GM12878 (cell line): Measurements from ENCODE around the gene FAR2. TPM values are rescaled to one million over a fixed set of nuclear protein-coding genes. Genes with fewer than 3 reads are reported as not detected.

Experiments used
- ATAC-seq: fragments of 200-7000 bp; cut with Tn5 transposase; 3 replicates; pipeline ENCODE4 v1.9.1; 2020; ENCODE audit warnings: mild to moderate bottlenecking, moderate library complexity
- BruUV-seq: library from RNA; stranded (reverse); fragments of 400-500 nt; replicated peaks from 2 replicates; lab custom pipeline; 2021; lab: Mats Ljungman, UMichigan
- CTCF ChIA-PET: fragments of 300-600 bp; sonication (Branson Sonifier 250); formaldehyde crosslinking; extraction: SDS; loops from one replicate; lab custom pipeline; 2021; ENCODE audit warnings: inconsistent platforms; lab: Yijun Ruan, JAX
- POLR2A ChIA-PET: fragments of 350-600 bp; formaldehyde crosslinking; extraction: SDS; loops from one replicate; lab custom pipeline; 2021; ENCODE audit warnings: inconsistent platforms; lab: Charles Lee
- RAD21 ChIA-PET: fragments of 300-600 bp; sonication (Branson Sonifier 250); formaldehyde crosslinking; loops from one replicate; lab custom pipeline; 2023; ENCODE audit warnings: antibody characterized with exemption; ENCODE audit not compliant: unreplicated experiment; lab: Charles Lee
- SMC1A ChIA-PET: fragments of 300-600 bp; sonication (Branson Sonifier 250); formaldehyde crosslinking; loops from one replicate; lab custom pipeline; 2023; ENCODE audit not compliant: unreplicated experiment, uncharacterized antibody; lab: Charles Lee
- DNase-seq: peaks from one replicate; pipeline ENCODE4 v3.0.0-alpha.2; 2011; ENCODE audit warnings: low read depth, low spot score
- FAIRE-seq: peaks from 3 replicates; lab custom pipeline; 2011; peaks lifted over from hg19 to GRCh38; lab: Jason Lieb, UNC
- H2AFZ ChIP-seq: 2 replicates; pipeline ENCODE4 v1.6.0; 2011; ENCODE audit warnings: low read depth, low read length, control low read depth; ENCODE audit not compliant: control insufficient read depth
- H3K27ac ChIP-seq: 2 replicates; pipeline ENCODE4 v1.5.1; 2011; ENCODE audit warnings: control low read depth; ENCODE audit not compliant: control insufficient read depth, insufficient read depth
- H3K27me3 ChIP-seq, 2 experiments: replicated peaks in 1 of 2; 2 replicates each; pipeline versions ENCODE4 v1.6.0 to v1.6.1; 2011; ENCODE audit warnings: low read length in 1 of 2; ENCODE audit not compliant: control insufficient read depth in 2 of 2, insufficient read depth in 2 of 2
- H3K36me3 ChIP-seq, 2 experiments: 2 replicates each; pipeline ENCODE4 v1.5.1; 2011; ENCODE audit warnings: low read length in 1 of 2; ENCODE audit not compliant: control insufficient read depth in 2 of 2, insufficient read depth in 2 of 2
- H3K4me1 ChIP-seq: 2 replicates; pipeline ENCODE4 v1.6.1; 2011; ENCODE audit warnings: mild to moderate bottlenecking, low read length, moderate library complexity, mixed read lengths; ENCODE audit not compliant: control insufficient read depth, insufficient read depth
- H3K4me2 ChIP-seq: 2 replicates; pipeline ENCODE4 v1.6.0; 2011; ENCODE audit warnings: control low read depth; ENCODE audit not compliant: control insufficient read depth, insufficient read depth
- H3K4me3 ChIP-seq: fragments of 200-600 bp; sonication (generic); 2 replicates; pipeline ENCODE4 v1.5.1; 2016
- H3K79me2 ChIP-seq: 2 replicates; pipeline ENCODE4 v1.6.0; 2011; ENCODE audit warnings: low read length; ENCODE audit not compliant: control insufficient read depth, insufficient read depth
- H3K9ac ChIP-seq: 2 replicates; pipeline ENCODE4 v1.8.0; 2011; ENCODE audit warnings: low read length, control low read depth, mixed read lengths; ENCODE audit not compliant: control insufficient read depth, insufficient read depth
- H3K9me3 ChIP-seq: replicated peaks from 3 replicates; pipeline ENCODE4 v1.5.1; 2011; ENCODE audit warnings: mild to moderate bottlenecking, low read length; ENCODE audit not compliant: control insufficient read depth, insufficient read depth
- H4K20me1 ChIP-seq: 2 replicates; pipeline ENCODE4 v1.6.0; 2011; ENCODE audit not compliant: control insufficient read depth, insufficient read depth
- BCL11A ChIP-seq: IDR thresholded peaks from 2 replicates; pipeline ENCODE4 v1.6.1; 2011; ENCODE audit warnings: low read depth, low read length
- BMI1 ChIP-seq: fragments of 450-650 bp; IDR thresholded peaks from 2 replicates; pipeline ENCODE4 v1.6.1; 2016; ENCODE audit warnings: mild to moderate bottlenecking, moderate library complexity, borderline replicate concordance
- FOXK2 ChIP-seq: fragments of 450-650 bp; IDR thresholded peaks from 2 replicates; pipeline ENCODE4 v1.6.1; 2017; ENCODE audit warnings: mild to moderate bottlenecking, moderate library complexity
- KLF5 ChIP-seq: fragments of 450-650 bp; IDR thresholded peaks from 2 replicates; pipeline ENCODE4 v1.6.1; 2014; ENCODE audit warnings: mild to moderate bottlenecking; ENCODE audit not compliant: partially characterized antibody
- NBN ChIP-seq: fragments of 450-650 bp; IDR thresholded peaks from 2 replicates; pipeline ENCODE4 v1.6.1; 2016
- RELB ChIP-seq: fragments of 450-650 bp; IDR thresholded peaks from 2 replicates; pipeline ENCODE4 v1.6.1; 2017; ENCODE audit warnings: low read depth, mild to moderate bottlenecking, moderate library complexity
- RFX5 ChIP-seq: IDR thresholded peaks from 2 replicates; pipeline ENCODE4 v1.6.1; 2011; ENCODE audit warnings: low read depth, low read length, improper control_type of control experiment
- SMAD1 ChIP-seq: fragments of 450-650 bp; IDR thresholded peaks from 2 replicates; pipeline ENCODE4 v1.6.1; 2018; ENCODE audit warnings: mild to moderate bottlenecking, low read depth; ENCODE audit not compliant: partially characterized antibody
- SPI1 ChIP-seq: IDR thresholded peaks from 2 replicates; pipeline ENCODE4 v1.6.1; 2011; ENCODE audit warnings: low read depth, mild to moderate bottlenecking, low read length, moderate library complexity, borderline replicate concordance; ENCODE audit not compliant: insufficient read depth
- USF1 ChIP-seq: IDR thresholded peaks from 2 replicates; pipeline ENCODE4 v1.6.1; 2011; ENCODE audit warnings: borderline replicate concordance, low read depth, mild to moderate bottlenecking, moderate library complexity, mixed read lengths, low read length; ENCODE audit not compliant: insufficient read depth; ENCODE audit errors: extremely low read length
- ZNF217 ChIP-seq: fragments of 450-650 bp; IDR thresholded peaks from 2 replicates; pipeline ENCODE4 v1.6.1; 2017; ENCODE audit warnings: antibody characterized with exemption, mild to moderate bottlenecking
- ZNF274 ChIP-seq: IDR thresholded peaks from one replicate; pipeline ENCODE4 v1.8.0; 2011; ENCODE audit not compliant: insufficient read length, insufficient read depth
- ZSCAN29 ChIP-seq: fragments of 450-650 bp; IDR thresholded peaks from 2 replicates; pipeline ENCODE4 v1.6.1; 2017; ENCODE audit warnings: mild to moderate bottlenecking, moderate library complexity
- WGBS: methylation state at CpG from one replicate; pipeline ENCODE4 v1.1.6; 2016; ENCODE audit warnings: low lambda C conversion rate; ENCODE audit not compliant: insufficient replicate concordance, insufficient coverage; ENCODE audit errors: missing lambda C conversion rate; 5-methylcytosine and 5-hydroxymethylcytosine counted together
- in situ Hi-C: fragments of 300-500 bp; cut with MboI; formaldehyde crosslinking; loops from 9 replicates; pipeline ENCODE4 v1.14.3; 2018; ENCODE audit warnings: mixed read lengths
- intact Hi-C: fragments of 100-400 bp; cut with micrococcal nuclease; formaldehyde crosslinking; loops from one replicate; pipeline ENCODE4 v1.14.2; 2022; ENCODE audit not compliant: unreplicated experiment
- polyA plus RNA-seq, 11 experiments: library from polyadenylated mRNA; depleted of rRNA in 4 of 11; unstranded in 6 of 11; stranded (reverse) in 5 of 11; fragments of >200 nt; fragmentation: Nextera tagmentation in 4 of 11; fragmentation: Illumina TruSeq in 1 of 11; extraction: Ambion mirVana in 4 of 11; extraction: Trizol in 1 of 11; gene quantifications; 1 replicate in 1 of 11; 2 replicates in 10 of 11; pipeline versions ENCODE4 v1.2.1 to v1.2.3, GENCODE V29; 2011 to 2016; ENCODE audit warnings: inconsistent platforms in 2 of 11, missing spikeins in 2 of 11, low read depth in 1 of 11
- total RNA-seq, 4 experiments: library from RNA; depleted of rRNA in 3 of 4; stranded (reverse); fragments of >200 nt in 3 of 4; fragmentation: Illumina TruSeq in 1 of 4; extraction: Trizol in 1 of 4; gene quantifications; 2 replicates each; pipeline versions ENCODE4 v1.2.1 to v1.2.3, GENCODE V29; 2013 to 2021
- TF ChIP-seq, protein P1 (sequence below), 3 experiments: IDR thresholded peaks in 2 of 3; conservative IDR thresholded peaks in 1 of 3; 2 replicates each; pipeline ENCODE4 v1.5.1; 2011; ENCODE audit warnings: low read depth in 3 of 3, low read length in 3 of 3, mild to moderate bottlenecking in 3 of 3, control low read depth in 2 of 3, moderate library complexity in 2 of 3, inconsistent platforms in 1 of 3, mixed read lengths in 1 of 3; ENCODE audit not compliant: control insufficient read depth in 2 of 3, insufficient read depth in 1 of 3; ENCODE audit errors: extremely low read depth in 1 of 3
- TF ChIP-seq, protein P2 (sequence below): fragments of 450-650 bp; IDR thresholded peaks from 2 replicates; pipeline ENCODE4 v1.6.1; 2016; ENCODE audit warnings: mild to moderate bottlenecking
- TF ChIP-seq, protein P3 (sequence below): fragments of 450-650 bp; formaldehyde crosslinking; IDR thresholded peaks from 2 replicates; pipeline ENCODE4 v1.4.0; 2022; ENCODE audit warnings: mild to moderate bottlenecking, moderate library complexity

The FAR2 gene
- total and polyA plus RNA-seq, 10 of the 15 experiments (the other 5 are each of a cell fraction or from before 2014, with no cell fraction given), result 0.50 to 1.1 (median 0.65) TPM

DNA sequence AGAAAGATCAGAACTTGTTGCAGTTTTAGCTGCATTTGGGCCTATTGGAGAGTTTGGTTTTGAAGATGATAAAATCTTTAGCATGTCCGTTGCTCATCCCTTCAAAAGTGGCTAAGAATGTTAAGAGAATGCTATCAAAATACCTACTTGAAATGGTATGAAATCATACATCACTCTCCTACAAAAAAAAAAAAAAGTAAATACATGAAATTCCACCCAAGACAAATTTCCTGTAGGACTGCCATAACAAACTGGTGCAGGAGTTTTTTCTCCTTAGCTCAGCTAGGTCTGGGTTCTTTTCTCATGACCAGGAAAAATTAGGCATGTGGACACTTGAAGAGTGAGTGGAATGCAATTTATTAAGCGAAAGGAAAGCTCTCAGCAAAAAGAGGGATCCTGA lies 15.9 kb upstream of the FAR2 start:
- no TSS peak for BruUV-seq
- H3K27ac ChIP-seq, result no peak overlapping the region
- no peaks in the 10 kb centered on the region for H3K4me1 ChIP-seq
- H2AFZ ChIP-seq, result no peak overlapping the region
- SMC1A ChIA-PET, result interaction anchor here (1.0 kb wide), 1 partner anchor 15 kb away, joined by 3 read pairs; the partner anchor contains the start of gene FAR2
- 29% methylated on average over 2 of the region's 2 CpGs for WGBS
- H3K4me3 ChIP-seq, result no peak overlapping the region
- no peak overlapping the region for H3K4me2 ChIP-seq
- intact Hi-C loops (no loop called here), in situ Hi-C loops (no loop called here)
- no peaks in the 10 kb centered on the region for H4K20me1 ChIP-seq
- H3K9ac ChIP-seq, result no peak overlapping the region
- RAD21 ChIA-PET, result no interaction called here
- no peaks in the 10 kb centered on the region for H3K9me3 ChIP-seq
- ATAC-seq (no peak), FAIRE-seq (no peak), DNase-seq (no peak)
- CTCF ChIA-PET, result interaction anchor here (0.6 kb wide), 1 partner anchor 48 kb away, joined by 3 read pairs; no protein-coding TSS in a partner anchor
- POLR2A ChIA-PET, result no interaction called here
- no peaks in the 10 kb centered on the region for H3K36me3 ChIP-seq
- H3K79me2 ChIP-seq, result no peaks in the 10 kb centered on the region
- no peaks in the 10 kb centered on the region for H3K27me3 ChIP-seq
- TF ChIP-seq SPI1 (no peak), RELB (no peak), BCL11A (no peak), ZNF274 (no peak), FOXK2 (no peak), NBN (no peak), ZSCAN29 (no peak), USF1 (no peak), RFX5 (no peak), ZNF217 (no peak), KLF5 (no peak), SMAD1 (no peak), BMI1 (no peak)
- TF ChIP-seq, protein P1, sequence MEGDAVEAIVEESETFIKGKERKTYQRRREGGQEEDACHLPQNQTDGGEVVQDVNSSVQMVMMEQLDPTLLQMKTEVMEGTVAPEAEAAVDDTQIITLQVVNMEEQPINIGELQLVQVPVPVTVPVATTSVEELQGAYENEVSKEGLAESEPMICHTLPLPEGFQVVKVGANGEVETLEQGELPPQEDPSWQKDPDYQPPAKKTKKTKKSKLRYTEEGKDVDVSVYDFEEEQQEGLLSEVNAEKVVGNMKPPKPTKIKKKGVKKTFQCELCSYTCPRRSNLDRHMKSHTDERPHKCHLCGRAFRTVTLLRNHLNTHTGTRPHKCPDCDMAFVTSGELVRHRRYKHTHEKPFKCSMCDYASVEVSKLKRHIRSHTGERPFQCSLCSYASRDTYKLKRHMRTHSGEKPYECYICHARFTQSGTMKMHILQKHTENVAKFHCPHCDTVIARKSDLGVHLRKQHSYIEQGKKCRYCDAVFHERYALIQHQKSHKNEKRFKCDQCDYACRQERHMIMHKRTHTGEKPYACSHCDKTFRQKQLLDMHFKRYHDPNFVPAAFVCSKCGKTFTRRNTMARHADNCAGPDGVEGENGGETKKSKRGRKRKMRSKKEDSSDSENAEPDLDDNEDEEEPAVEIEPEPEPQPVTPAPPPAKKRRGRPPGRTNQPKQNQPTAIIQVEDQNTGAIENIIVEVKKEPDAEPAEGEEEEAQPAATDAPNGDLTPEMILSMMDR (IDR thresholded peaks at IDR 0.05 in 2 of 3, conservative IDR thresholded peaks at IDR 0.05 in 1 of 3; ENCODE audit: control insufficient read depth in 2 of 3, extremely low read depth in 1 of 3, insufficient read depth in 1 of 3, low read depth in 3 of 3, low read length in 3 of 3), result no peak
- TF ChIP-seq, protein P2, sequence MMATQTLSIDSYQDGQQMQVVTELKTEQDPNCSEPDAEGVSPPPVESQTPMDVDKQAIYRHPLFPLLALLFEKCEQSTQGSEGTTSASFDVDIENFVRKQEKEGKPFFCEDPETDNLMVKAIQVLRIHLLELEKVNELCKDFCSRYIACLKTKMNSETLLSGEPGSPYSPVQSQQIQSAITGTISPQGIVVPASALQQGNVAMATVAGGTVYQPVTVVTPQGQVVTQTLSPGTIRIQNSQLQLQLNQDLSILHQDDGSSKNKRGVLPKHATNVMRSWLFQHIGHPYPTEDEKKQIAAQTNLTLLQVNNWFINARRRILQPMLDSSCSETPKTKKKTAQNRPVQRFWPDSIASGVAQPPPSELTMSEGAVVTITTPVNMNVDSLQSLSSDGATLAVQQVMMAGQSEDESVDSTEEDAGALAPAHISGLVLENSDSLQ, result no peak
- TF ChIP-seq, protein P3, sequence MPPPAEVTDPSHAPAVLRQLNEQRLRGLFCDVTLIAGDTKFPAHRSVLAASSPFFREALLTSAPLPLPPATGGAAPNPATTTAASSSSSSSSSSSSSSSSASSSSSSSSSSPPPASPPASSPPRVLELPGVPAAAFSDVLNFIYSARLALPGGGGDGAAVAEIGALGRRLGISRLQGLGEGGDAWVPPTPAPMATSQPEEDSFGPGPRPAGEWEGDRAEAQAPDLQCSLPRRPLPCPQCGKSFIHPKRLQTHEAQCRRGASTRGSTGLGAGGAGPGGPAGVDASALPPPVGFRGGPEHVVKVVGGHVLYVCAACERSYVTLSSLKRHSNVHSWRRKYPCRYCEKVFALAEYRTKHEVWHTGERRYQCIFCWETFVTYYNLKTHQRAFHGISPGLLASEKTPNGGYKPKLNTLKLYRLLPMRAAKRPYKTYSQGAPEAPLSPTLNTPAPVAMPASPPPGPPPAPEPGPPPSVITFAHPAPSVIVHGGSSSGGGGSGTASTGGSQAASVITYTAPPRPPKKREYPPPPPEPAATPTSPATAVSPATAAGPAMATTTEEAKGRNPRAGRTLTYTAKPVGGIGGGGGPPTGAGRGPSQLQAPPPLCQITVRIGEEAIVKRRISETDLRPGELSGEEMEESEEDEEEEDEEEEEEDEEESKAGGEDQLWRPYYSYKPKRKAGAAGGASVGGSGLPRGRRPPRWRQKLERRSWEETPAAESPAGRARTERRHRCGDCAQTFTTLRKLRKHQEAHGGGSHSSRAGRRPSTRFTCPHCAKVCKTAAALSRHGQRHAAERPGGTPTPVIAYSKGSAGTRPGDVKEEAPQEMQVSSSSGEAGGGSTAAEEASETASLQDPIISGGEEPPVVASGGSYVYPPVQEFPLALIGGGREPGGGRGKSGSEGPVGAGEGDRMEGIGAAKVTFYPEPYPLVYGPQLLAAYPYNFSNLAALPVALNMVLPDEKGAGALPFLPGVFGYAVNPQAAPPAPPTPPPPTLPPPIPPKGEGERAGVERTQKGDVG, result no peak
